ENCODE measurements around the gene AURKB.
A peak's percentile ranks its signal among the peaks of the same experiment; 100 is the strongest.

Gene AURKB

DNA sequence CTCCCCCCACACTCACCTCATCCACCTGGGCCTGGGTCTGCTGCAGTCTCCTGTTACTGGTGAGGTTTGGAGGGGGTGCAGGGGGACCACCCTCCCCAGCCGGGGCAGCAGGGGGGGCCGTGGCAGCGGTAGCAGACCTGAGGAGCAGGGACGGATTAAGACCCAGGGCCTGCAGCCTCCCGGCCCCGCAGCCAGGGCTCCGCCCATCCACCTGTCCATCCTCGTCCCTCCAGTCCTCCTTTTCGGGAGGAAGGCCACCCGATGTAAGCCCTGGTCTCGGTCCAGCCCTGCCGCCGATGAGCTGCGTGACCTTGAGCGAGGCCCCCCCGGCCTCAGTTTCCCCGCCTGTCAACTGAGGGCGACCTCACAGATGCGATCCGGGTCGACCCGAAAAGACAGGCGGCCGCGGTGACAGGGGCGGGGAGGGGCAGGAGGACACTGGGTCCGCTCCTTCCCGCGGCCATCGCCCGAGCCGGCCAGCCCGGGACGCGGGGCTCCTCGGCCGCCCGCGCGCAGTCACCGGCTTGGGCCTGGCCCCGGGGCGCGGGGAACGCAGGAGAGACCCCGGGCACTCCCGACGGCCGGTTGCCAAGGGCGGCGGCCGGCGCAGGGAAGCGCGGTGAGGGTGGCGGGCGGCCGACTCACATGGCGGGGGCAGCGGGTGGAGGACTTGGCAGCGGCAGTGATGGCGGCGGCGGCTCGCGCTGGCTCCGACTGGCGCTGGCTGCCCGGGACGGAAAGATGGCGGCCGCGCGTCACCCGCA, 48.0 kb downstream of the AURKB start, which contains the start of gene VAMP2:
Gene VAMP2, minus strand, starts transcription at position 716 of the 764 bp plus-strand sequence. Its CDS starts 69 bp downstream, at position 647.
- DNase-seq (ENCODE audit: low spot score): peak; percentile 61

DNA sequence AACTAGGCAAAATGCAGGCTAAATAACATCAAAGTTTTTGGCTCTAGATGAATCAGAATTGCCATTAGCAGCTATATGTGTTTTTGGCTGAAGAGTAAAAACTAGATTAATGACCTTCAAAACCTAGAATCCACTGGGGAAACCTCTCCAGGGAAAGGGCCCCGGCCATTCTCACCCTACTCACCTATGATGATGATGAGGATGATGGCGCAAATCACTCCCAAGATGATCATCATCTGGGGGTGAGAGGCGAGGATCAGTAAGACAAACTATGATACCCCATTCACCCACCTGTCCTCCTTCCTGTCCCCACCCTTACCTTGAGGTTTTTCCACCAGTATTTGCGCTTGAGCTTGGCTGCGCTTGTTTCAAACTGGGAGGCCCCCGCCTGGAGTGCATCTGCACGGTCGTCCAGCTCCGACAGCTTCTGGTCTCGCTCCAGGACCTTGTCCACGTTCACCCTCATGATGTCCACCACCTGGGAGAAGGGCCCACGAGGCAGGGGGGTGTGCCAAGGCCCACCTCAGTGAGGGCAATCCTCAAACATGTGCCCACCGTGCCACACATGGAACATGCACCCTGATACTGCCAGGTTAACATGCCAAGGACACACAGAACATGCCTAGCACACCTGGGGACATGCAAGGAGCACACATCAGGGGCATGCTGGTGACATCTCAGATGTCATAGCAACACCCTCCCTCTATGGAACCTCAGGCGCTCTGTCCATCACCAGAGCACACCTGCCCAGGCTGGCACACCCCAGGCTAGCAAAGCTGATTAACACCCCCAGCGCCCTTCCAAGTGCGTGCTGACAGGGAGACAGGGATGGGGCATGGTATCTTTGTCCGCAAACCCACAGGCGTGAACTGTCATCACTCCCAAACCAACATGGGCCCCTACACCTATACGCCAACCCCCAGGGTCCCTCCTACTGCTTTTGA, 48.8 kb downstream of the AURKB start:
- DNase-seq (ENCODE audit: low spot score): no peak

DNA sequence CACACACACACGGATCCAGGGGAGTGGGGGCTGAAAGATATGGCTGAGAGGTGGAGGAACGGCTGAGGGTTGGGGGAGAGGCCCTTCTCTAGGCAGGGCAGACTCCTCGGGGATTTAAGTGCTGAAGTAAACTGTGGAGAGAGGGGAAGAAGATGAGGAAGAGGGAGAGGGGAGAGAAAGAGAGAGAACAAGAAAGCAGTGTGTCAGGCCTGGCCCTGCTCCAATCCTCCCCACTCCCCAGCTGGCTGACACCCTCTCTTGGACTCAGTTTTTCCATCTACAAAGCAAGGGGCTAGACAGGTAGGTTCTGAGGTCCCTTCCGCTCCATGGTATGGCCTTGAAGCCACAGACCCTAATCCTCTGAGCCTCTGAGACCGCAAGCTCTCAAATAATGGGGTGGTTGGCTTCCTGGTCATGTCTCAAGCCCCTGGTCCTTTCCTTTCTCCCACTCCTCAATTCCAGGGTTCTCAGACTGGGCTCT, 49.6 kb downstream of the AURKB start:
- DNase-seq (ENCODE audit: low spot score): no peak

DNA sequence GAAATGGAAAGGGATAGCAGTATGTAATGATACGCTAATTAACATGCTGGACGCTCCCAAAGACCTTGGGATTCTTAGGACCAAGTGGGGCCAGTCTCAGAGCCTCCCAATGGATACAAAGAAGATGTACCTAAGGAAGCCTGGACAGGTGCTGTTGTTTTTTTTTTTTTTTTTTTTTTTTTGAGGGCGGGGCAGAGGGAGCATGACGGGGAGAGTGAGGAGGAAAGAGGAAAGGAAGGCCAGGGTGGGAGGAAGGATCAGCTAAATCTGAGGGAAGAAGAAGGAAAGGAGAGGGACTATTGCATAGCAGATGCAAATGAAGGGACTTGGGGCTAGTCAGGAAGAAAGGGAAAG, 50.2 kb downstream of the AURKB start:
- no peak for DNase-seq (ENCODE audit: low spot score)

DNA sequence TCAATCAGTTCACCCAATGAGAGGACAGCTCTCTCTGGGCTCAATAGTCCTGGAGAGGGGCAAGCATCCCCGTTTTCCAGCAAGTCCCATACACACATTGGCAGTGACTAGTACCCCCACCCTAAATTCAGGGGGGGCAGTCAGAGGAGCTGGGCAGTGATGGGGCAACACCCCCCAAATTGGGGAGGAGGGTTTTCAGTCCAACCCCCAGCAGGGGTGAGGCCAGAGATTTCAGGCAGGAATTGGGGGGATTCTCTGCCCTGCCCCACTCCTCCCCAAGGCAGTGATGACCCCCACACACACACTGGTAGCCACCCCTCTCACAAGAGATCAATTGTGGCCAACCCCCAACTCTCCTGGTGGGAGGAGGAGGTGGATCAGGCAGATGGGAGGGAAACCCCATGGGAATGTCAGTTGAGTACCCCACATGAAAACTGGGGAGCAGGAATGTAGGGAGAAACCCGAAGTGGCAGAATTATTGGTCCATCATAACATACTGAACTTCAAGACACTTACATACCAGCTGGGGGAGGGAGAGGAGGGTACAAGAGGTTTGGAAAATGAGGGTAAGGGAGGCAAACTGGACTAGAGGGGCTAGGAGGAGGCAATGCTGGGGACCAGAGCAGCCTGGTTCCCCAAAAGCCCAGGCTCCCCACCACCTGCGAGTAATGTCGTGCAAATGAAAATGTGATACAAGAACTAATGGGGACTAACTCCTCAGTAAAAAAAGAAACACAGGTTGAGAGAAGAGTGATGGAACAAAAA, 50.7 kb downstream of the AURKB start:
- DNase-seq (ENCODE audit: low spot score): no peak

DNA sequence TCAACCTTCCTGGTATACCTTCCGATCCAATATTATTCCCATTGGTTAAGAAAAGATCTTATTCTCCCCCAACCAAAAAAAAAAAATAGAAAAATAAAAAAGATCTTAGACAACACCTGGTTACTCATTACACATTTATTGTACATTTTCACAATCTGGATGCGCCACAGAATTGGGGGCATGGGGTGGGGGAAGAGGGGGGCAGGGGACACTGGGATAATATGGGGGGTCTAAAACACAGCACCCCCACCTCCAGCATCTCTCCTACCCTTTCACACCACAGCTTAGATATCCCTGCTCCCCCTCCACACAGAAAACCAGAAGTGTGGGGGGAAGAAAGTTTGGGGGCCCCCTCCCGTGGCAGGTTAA, 51.4 kb downstream of the AURKB start:
- no peak for DNase-seq (ENCODE audit: low spot score)

DNA sequence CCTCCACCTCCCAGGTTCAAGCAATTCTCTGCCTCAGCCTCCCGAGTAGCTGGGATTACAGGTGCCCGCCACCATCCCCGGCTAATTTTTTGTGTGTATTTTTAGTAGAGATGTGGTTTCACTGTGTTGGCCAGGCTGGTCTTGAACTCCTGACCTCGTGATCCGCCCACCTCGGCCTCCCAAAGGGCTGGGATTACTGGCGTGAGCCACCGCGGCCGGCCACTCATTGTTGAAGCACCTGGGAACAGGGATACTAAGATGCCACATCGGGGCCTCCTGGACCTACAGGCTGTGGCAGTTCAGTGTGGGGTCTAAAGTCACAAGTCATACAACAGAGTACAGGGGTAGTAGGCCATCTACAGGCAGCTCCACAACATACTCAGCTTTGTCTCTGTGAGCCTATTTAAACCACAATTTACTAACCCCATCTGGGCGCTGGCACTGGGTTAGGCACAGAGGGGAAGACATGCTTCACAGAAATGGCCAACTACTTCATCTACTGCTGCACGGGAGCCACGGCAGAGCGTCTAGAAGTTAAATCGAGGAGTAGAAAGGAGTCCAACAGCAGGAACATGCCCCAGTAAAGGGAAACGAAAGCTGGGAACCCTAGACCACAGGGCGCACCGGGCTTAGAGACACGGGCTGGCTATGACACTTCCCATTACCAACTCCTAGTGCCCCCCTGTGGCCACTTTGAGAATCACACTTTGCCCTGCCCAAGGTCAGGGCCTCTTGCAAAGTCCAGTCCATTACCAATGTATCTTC, 51.9 kb downstream of the AURKB start:
- peak; percentile 88 for DNase-seq (ENCODE audit: low spot score)

DNA sequence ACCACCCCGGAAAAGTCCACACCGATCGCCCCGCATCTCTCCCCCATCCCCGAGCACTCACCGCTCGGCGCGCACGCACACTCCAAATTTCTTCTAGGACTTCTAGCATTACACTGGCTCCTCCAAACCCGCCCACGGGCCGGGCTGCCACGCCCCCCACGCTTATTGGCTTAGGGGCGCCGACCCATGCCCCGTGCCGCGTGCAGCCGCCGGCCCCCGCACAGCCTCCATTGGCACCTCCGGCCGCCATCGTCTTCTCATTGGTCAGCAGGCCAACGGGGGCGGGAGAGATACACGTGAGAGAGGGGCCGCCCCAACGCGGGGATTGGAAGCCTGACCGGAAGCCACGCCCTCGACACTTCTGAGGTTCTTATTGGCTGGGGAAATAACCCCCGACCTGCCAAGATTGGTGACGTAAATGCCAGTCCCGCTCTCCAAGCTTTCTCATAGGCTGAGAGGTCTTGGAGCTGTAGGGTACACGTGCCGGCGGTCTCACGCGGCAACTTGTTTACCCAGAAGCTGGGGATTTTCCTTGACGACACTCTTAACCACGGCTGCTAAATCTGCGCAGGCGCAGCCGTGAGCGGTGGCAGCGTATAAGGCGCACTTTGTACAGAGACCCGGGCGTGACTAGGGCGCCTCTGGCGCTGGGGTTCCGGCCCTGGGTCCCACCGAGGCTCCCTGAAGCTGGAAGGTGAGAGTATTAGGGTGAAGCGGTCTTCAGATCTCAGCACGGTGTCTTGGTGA, 54.0 kb downstream of the AURKB start:
- DNase-seq (ENCODE audit: low spot score): peak; percentile 100

DNA sequence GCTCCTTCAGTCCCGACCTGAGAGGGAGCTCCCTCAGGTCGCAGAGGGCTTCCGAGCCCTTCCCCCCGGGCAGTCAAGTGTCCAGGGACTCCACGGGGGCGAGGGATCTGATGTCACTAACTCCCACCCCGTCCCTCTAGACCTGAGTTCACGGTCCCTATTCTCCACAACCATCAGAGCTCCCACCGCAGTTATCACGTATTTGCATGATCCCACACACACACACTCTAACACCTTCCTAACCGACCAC, 54.5 kb downstream of the AURKB start:
- no peak for DNase-seq (ENCODE audit: low spot score)

DNA sequence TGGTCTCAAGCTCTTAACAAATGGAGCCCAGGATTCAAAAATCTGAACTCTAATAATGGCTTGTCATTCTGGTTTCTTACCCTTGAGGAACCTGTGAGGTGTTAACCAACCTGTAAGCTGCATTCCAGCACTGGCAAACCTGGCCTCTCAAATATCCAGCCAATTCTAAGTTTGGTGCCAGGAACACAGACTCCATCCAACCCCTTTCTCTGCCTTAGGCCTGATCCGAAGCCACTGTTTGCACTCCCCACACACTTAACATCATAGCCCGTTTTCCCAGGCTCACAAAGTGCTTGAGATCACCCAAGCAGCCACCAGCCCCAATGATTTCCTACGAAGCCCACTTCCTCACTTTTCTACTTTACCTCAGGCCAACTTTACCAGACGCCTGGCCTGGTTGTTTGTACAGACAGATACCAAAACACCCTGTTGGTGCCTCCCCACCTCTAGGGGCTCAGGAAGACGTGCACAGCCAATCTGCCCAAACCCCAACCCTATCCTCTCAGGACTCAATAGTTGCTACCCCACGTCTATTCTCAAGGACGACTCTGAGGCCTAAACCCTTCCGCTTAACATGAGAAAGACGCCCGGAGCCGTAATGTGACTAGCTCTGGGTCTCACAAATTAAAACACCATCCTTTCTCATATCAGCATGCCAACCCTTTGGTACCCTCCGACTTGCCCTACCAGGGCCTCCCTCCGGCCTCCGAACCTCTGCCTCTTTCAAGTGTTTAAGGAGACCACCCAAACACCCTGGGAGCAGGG, 55.0 kb downstream of the AURKB start:
- no peak for DNase-seq (ENCODE audit: low spot score)

Measured in SK-N-DZ (cell line).